Liver (tissue), 9 donors: Measurements from ENCODE around the gene HAAO. TPM values are rescaled to one million over a fixed set of nuclear protein-coding genes. Genes with fewer than 3 reads are reported as not detected.

Experiments
- DNase-seq: peaks from one replicate; pipeline ENCODE4 v3.0.0-alpha.2; 2017; ENCODE audit warnings: low spot score
- H3K27ac ChIP-seq, 2 donors: one replicate each; pipeline ENCODE4 v1.7.0; 2013; ENCODE audit warnings: inconsistent platforms in 2 of 2, low read length in 2 of 2, control low read depth in 1 of 2, low read depth in 1 of 2, mild to moderate bottlenecking in 1 of 2
- H3K27me3 ChIP-seq, 4 donors: one replicate each; pipeline versions ENCODE4 v1.6.1 to v1.7.0; 2013; ENCODE audit warnings: low read length in 3 of 4, inconsistent platforms in 1 of 4, mild to moderate bottlenecking in 1 of 4, moderate library complexity in 1 of 4; ENCODE audit not compliant: control insufficient read depth in 4 of 4, insufficient read depth in 4 of 4
- H3K36me3 ChIP-seq, 4 donors: one replicate each; pipeline versions ENCODE4 v1.6.1 to v1.7.0; 2013; ENCODE audit warnings: low read length in 3 of 4, mild to moderate bottlenecking in 3 of 4, low read depth in 1 of 4, moderate library complexity in 1 of 4; ENCODE audit not compliant: control insufficient read depth in 4 of 4, insufficient read depth in 3 of 4
- H3K4me1 ChIP-seq, 4 donors: one replicate each; pipeline versions ENCODE4 v1.6.1 to v1.7.0; 2013; ENCODE audit warnings: low read length in 3 of 4, mild to moderate bottlenecking in 3 of 4, moderate library complexity in 1 of 4; ENCODE audit not compliant: control insufficient read depth in 4 of 4, insufficient read depth in 4 of 4
- H3K4me3 ChIP-seq, 3 donors: one replicate each; pipeline versions ENCODE4 v1.6.1 to v1.7.0; 2013; ENCODE audit warnings: low read length in 3 of 3, control low read depth in 1 of 3, low read depth in 1 of 3, mild to moderate bottlenecking in 1 of 3
- H3K9ac ChIP-seq, 2 donors: one replicate each; pipeline ENCODE4 v1.7.0; 2013; ENCODE audit warnings: low read length in 2 of 2, mild to moderate bottlenecking in 2 of 2, moderate library complexity in 2 of 2, control low read depth in 1 of 2, low read depth in 1 of 2
- H3K9me3 ChIP-seq, 4 donors: one replicate each; pipeline versions ENCODE4 v1.6.1 to v1.7.0; 2013; ENCODE audit warnings: low read length in 3 of 4; ENCODE audit not compliant: control insufficient read depth in 4 of 4
- EGR1 ChIP-seq, 2 donors: IDR thresholded peaks; 2 replicates each; pipeline ENCODE4 v1.6.1; 2016 to 2018; ENCODE audit warnings: antibody characterized with exemption in 2 of 2, low read depth in 2 of 2
- FOXA2 ChIP-seq: IDR thresholded peaks from 2 replicates; pipeline ENCODE4 v1.6.1; 2016; ENCODE audit warnings: antibody characterized with exemption
- GABPA ChIP-seq, 2 donors: IDR thresholded peaks in 1 of 2; conservative IDR thresholded peaks in 1 of 2; 2 replicates each; pipeline ENCODE4 v1.6.1; 2016; ENCODE audit warnings: antibody characterized with exemption in 2 of 2, mild to moderate bottlenecking in 1 of 2, moderate library complexity in 1 of 2
- HNF4G ChIP-seq: IDR thresholded peaks from 2 replicates; pipeline ENCODE4 v1.6.1; 2016; ENCODE audit warnings: antibody characterized with exemption
- JUND ChIP-seq, 2 donors: IDR thresholded peaks; 2 replicates each; pipeline ENCODE4 v1.6.1; 2016; ENCODE audit warnings: antibody characterized with exemption in 2 of 2
- RXRA ChIP-seq, 2 donors: IDR thresholded peaks; 2 replicates each; pipeline ENCODE4 v1.6.1; 2017 to 2018; ENCODE audit warnings: antibody characterized with exemption in 2 of 2, mild to moderate bottlenecking in 1 of 2
- WGBS: extraction: QIAGEN DNeasy Blood & Tissue Kit; methylation state at CpG from one replicate; pipeline ENCODE4 v1.1.7; 2013; 5-methylcytosine and 5-hydroxymethylcytosine counted together
- polyA plus RNA-seq, 2 donors: library from polyadenylated mRNA; stranded (reverse) in 1 of 2; unstranded in 1 of 2; fragments of 200-250 nt in 1 of 2; fragments of >200 nt in 1 of 2; fragmentation: Nextera tagmentation in 1 of 2; extraction: Ambion mirVana in 1 of 2; gene quantifications; one replicate each; pipeline versions ENCODE4 v1.2.1 to v1.2.3, GENCODE V29; 2013 to 2015
- total RNA-seq, 2 donors: library from RNA; depleted of rRNA; stranded (reverse); fragments of >200 nt; gene quantifications; one replicate each; pipeline ENCODE4 v1.2.3, GENCODE V29; 2014
- TF ChIP-seq, protein P1 (sequence below): fragments of 150-350 bp; IDR thresholded peaks from 2 replicates; pipeline ENCODE4 v1.5.1; 2017; ENCODE audit warnings: improper control_type of control experiment, low read depth, low read length; ENCODE audit not compliant: missing input control
- TF ChIP-seq, protein P2 (sequence below): IDR thresholded peaks from 2 replicates; pipeline ENCODE4 v1.6.1; 2016; ENCODE audit warnings: antibody characterized with exemption, mild to moderate bottlenecking
- TF ChIP-seq, protein P3 (sequence below): IDR thresholded peaks from 2 replicates; pipeline ENCODE4 v1.6.1; 2016; ENCODE audit warnings: antibody characterized with exemption
- donor health status: healthy.
- donor health status: healthy.
- donor health status: healthy.
- donor health status: healthy.
- donor health status: healthy.

HAAO gene
- total and polyA plus RNA-seq, 4 donors: 17.4 to 140 (median 130) TPM

DNA sequence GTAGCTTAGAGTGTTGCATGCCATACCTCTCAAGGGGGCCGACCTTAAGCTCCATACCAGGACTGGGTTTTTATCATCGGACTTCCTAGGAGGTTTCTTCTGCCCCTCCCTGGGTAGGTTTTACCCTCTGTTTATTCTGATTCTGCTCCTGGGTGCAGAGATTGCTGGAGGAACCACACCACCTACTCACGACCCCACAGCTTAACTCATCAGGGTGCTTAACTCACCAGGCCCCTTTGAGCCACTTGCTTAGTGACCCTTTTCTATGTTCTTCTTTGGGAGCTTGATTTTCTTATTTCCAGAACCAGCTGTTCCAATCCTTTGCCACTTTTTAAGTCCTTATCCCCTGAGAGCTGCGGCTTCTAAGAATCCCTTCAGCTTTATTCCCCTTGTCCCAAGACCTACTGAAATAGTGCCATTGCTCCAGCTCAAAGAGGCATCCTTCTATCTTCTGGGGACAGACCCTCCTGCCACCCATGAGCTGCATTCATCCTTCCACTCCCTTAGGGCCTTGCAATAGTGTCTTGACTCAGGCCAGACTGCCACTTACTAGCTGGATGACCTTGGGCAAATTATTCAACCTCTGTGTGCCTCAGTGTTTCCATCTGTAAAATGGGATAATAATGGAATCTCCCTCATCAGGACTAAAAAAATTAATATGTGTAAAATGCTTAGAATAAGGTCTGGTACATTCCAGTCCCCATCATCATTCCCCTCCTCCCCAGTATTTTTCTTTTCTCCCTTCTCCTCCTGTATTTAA is 34.2 kb downstream of the HAAO start:
- Histone ChIP-seq H3K4me3 (no peak overlapping the region), H3K4me1 (peaks cover 3 to 20% (median 12%) of the 10 kb centered on the region in 4 donors), H3K27me3 (no peaks in the 10 kb centered on the region), H3K36me3 (no peaks in the 10 kb centered on the region), H3K9ac (no peak overlapping the region), H3K27ac (no peak overlapping the region), H3K9me3 (no peaks in the 10 kb centered on the region)
- no peak for DNase-seq
- TF ChIP-seq, protein P1, sequence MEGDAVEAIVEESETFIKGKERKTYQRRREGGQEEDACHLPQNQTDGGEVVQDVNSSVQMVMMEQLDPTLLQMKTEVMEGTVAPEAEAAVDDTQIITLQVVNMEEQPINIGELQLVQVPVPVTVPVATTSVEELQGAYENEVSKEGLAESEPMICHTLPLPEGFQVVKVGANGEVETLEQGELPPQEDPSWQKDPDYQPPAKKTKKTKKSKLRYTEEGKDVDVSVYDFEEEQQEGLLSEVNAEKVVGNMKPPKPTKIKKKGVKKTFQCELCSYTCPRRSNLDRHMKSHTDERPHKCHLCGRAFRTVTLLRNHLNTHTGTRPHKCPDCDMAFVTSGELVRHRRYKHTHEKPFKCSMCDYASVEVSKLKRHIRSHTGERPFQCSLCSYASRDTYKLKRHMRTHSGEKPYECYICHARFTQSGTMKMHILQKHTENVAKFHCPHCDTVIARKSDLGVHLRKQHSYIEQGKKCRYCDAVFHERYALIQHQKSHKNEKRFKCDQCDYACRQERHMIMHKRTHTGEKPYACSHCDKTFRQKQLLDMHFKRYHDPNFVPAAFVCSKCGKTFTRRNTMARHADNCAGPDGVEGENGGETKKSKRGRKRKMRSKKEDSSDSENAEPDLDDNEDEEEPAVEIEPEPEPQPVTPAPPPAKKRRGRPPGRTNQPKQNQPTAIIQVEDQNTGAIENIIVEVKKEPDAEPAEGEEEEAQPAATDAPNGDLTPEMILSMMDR: no peak
- no peak for TF ChIP-seq HNF4G
- TF ChIP-seq JUND (IDR thresholded peaks at IDR 0.05): no peak
- TF ChIP-seq, protein P2, sequence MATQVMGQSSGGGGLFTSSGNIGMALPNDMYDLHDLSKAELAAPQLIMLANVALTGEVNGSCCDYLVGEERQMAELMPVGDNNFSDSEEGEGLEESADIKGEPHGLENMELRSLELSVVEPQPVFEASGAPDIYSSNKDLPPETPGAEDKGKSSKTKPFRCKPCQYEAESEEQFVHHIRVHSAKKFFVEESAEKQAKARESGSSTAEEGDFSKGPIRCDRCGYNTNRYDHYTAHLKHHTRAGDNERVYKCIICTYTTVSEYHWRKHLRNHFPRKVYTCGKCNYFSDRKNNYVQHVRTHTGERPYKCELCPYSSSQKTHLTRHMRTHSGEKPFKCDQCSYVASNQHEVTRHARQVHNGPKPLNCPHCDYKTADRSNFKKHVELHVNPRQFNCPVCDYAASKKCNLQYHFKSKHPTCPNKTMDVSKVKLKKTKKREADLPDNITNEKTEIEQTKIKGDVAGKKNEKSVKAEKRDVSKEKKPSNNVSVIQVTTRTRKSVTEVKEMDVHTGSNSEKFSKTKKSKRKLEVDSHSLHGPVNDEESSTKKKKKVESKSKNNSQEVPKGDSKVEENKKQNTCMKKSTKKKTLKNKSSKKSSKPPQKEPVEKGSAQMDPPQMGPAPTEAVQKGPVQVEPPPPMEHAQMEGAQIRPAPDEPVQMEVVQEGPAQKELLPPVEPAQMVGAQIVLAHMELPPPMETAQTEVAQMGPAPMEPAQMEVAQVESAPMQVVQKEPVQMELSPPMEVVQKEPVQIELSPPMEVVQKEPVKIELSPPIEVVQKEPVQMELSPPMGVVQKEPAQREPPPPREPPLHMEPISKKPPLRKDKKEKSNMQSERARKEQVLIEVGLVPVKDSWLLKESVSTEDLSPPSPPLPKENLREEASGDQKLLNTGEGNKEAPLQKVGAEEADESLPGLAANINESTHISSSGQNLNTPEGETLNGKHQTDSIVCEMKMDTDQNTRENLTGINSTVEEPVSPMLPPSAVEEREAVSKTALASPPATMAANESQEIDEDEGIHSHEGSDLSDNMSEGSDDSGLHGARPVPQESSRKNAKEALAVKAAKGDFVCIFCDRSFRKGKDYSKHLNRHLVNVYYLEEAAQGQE: no peak
- TF ChIP-seq FOXA2: no peak
- TF ChIP-seq RXRA (IDR thresholded peaks at IDR 0.05): no peak
- 84% methylated on average over 4 of the region's 4 CpGs for WGBS

- TF ChIP-seq, protein P1: no peak
- TF ChIP-seq JUND (IDR thresholded peaks at IDR 0.05) (no peak), EGR1 (IDR thresholded peaks at IDR 0.05; ENCODE audit: low read depth in 2 of 2) (no peak), GABPA (IDR thresholded peaks at IDR 0.05 in 1 of 2, conservative IDR thresholded peaks at IDR 0.05 in 1 of 2) (no peak)
- TF ChIP-seq, protein P3, sequence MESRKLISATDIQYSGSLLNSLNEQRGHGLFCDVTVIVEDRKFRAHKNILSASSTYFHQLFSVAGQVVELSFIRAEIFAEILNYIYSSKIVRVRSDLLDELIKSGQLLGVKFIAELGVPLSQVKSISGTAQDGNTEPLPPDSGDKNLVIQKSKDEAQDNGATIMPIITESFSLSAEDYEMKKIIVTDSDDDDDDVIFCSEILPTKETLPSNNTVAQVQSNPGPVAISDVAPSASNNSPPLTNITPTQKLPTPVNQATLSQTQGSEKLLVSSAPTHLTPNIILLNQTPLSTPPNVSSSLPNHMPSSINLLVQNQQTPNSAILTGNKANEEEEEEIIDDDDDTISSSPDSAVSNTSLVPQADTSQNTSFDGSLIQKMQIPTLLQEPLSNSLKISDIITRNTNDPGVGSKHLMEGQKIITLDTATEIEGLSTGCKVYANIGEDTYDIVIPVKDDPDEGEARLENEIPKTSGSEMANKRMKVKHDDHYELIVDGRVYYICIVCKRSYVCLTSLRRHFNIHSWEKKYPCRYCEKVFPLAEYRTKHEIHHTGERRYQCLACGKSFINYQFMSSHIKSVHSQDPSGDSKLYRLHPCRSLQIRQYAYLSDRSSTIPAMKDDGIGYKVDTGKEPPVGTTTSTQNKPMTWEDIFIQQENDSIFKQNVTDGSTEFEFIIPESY: no peak
- no peak for DNase-seq
- Histone ChIP-seq H3K4me3 (no peak overlapping the region), H3K36me3 (no peaks in the 10 kb centered on the region), H3K9ac (no peak overlapping the region), H3K9me3 (no peaks in the 10 kb centered on the region), H3K27me3 (no peaks in the 10 kb centered on the region), H3K27ac (no peak overlapping the region), H3K4me1 (peaks cover 3 to 23% (median 13%) of the 10 kb centered on the region in 4 donors)
- 96% methylated on average over 6 of the region's 6 CpGs for WGBS
These were observed 35.3 kb downstream of the HAAO start for GRCh38 chr2:42756966-42757513.
